ENCODE results near the gene RNF157. TPM values are rescaled to one million over a fixed set of nuclear protein-coding genes. Genes with fewer than 3 reads are reported as not detected.

Gene RNF157
- total RNA-seq, 2 experiments from 2014 or later = 73.0 to 148 TPM

GRCh38 chr17:76111956-76112355 is 128.3 kb downstream of the RNF157 start:
- DNase-seq = no peak
- Mint-ChIP-seq H3K9me3 (ENCODE audit: low read depth) (no peaks in the 10 kb centered on the region), H3K4me3 (no peak overlapping the region), H3K4me1 (no peaks in the 10 kb centered on the region), H3K27me3 (no peaks in the 10 kb centered on the region), H3K36me3 (no peaks in the 10 kb centered on the region), H3K27ac (no peak overlapping the region)
- CTCF ChIA-PET = interaction anchor here (0.9 to 17.4 kb wide), 6 partner anchors 9 to 286 kb away, joined by 3 to 308 read pairs (median 4); partner anchors contain the start of gene EXOC7
- ATAC-seq = no peak

GRCh38 chr17:76107509-76107908 is 132.8 kb downstream of the RNF157 start:
- ATAC-seq = no peak
- H3K36me3 Mint-ChIP-seq = peaks cover 2% of the 10 kb centered on the region
- H3K9me3 Mint-ChIP-seq (ENCODE audit: low read depth) = no peaks in the 10 kb centered on the region
- no peak overlapping the region for H3K27ac Mint-ChIP-seq
- peaks cover 8% of the 10 kb centered on the region for H3K4me1 Mint-ChIP-seq
- no peaks in the 10 kb centered on the region for H3K27me3 Mint-ChIP-seq
- CTCF ChIA-PET = interaction anchor here (1.0 to 4.2 kb wide), 7 partner anchors 11 to 172 kb away, joined by 4 to 17 read pairs (median 6); no protein-coding TSS in a partner anchor
- H3K4me3 Mint-ChIP-seq = no peak overlapping the region
- DNase-seq = no peak

DNA sequence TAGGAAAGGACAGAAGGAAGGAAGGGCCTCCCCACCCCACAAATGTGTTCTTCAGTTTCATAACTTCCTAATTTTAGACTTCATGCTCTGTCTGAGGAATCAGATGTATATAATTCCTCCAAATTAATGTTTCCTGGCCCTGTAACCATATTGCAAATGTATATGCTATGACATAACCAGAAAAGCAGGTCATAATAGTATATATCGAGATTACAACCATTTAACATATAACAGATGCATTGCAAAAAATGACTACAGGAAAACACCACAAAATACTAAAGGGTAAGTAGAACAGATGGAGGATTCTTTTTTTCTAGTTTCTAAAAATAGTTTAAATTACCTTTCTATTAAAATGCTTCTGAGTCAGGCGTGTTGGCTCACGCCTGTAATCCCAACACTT is 133.6 kb downstream of the RNF157 start:
- no peak for DNase-seq
- no peaks in the 10 kb centered on the region for H3K9me3 Mint-ChIP-seq (ENCODE audit: low read depth)
- CTCF ChIA-PET = interaction anchor here (1.2 to 4.2 kb wide), 7 partner anchors 9 to 173 kb away, joined by 4 to 17 read pairs (median 6); no protein-coding TSS in a partner anchor
- peaks cover 14% of the 10 kb centered on the region for H3K4me1 Mint-ChIP-seq
- H3K4me3 Mint-ChIP-seq = no peak overlapping the region
- no peaks in the 10 kb centered on the region for H3K27me3 Mint-ChIP-seq
- ATAC-seq = no peak
- peaks cover 6% of the 10 kb centered on the region for H3K36me3 Mint-ChIP-seq
- H3K27ac Mint-ChIP-seq = no peak overlapping the region

DNA sequence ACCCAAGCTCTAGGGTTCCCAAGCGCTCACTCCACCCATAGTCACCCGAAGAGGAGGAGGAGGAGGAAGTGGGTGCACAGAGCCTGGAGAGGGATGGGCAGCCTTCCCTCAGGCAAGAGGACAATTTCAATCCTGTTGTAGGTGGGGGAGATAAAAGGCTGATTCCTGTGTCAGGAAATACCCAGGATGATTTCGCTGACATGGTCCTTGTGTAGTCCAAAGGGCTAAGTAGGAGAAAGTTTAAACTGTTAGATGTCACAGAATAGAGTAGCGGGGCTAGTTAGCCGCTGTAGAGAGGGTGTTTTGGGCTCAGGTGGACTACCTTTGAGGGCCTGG is 135.4 kb downstream of the RNF157 start:
- Mint-ChIP-seq H3K27me3 (no peaks in the 10 kb centered on the region), H3K9me3 (ENCODE audit: low read depth) (no peaks in the 10 kb centered on the region), H3K4me3 (peak overlapping the region; percentile 98), H3K36me3 (peaks cover 16% of the 10 kb centered on the region), H3K4me1 (peaks cover 16% of the 10 kb centered on the region), H3K27ac (peak overlapping the region; percentile 59)
- DNase-seq = no peak
- no peak for ATAC-seq
- CTCF ChIA-PET = interaction anchor here (1.0 to 4.0 kb wide), 8 partner anchors 11 to 160 kb away, joined by 3 to 13 read pairs (median 5); partner anchors contain the start of gene ZACN

GRCh38 chr17:76104140-76104895 is 136.0 kb downstream of the RNF157 start:
- peaks cover 20% of the 10 kb centered on the region for H3K36me3 Mint-ChIP-seq
- H3K9me3 Mint-ChIP-seq (ENCODE audit: low read depth) = no peaks in the 10 kb centered on the region
- H3K27ac Mint-ChIP-seq = peak overlapping the region; percentile 97
- ATAC-seq (no peak), DNase-seq (no peak)
- H3K4me1 Mint-ChIP-seq = peaks cover 16% of the 10 kb centered on the region
- CTCF ChIA-PET = interaction anchor here (0.9 to 4.0 kb wide), 15 partner anchors 8 to 281 kb away, joined by 3 to 21 read pairs (median 5); partner anchors contain the start of gene ZACN
- H3K27me3 Mint-ChIP-seq = no peaks in the 10 kb centered on the region
- H3K4me3 Mint-ChIP-seq = peak overlapping the region; percentile 98

GRCh38 chr17:76103274-76104139 is 136.8 kb downstream of the RNF157 start, which contains the start of gene EXOC7:
Gene EXOC7, minus strand, starts transcription at chr17:76103787. Its CDS starts 95 bp downstream, at chr17:76103692.
- peak; percentile 94 for ATAC-seq
- no peaks in the 10 kb centered on the region for H3K27me3 Mint-ChIP-seq

DNA sequence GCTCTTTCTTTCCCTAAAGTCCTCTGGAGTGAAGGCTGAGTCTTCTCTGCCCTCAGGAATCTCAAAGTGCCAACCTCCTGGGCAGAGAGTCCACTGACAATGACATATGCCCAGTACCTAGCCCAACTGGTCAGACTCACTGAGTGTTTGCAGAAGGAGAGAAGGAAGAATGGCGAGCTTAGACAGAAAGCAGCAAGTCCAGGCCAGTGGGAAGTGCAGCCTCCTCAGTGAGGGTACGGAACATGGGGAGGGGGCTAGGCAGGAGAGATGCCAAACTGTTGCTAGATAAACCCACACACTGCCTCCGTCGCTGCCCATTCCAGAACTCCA is 137.4 kb downstream of the RNF157 start:
- peak overlapping the region; percentile 97 for H3K27ac Mint-ChIP-seq
- H3K27me3 Mint-ChIP-seq = no peaks in the 10 kb centered on the region
- H3K4me3 Mint-ChIP-seq = peak overlapping the region; percentile 98
- CTCF ChIA-PET = interaction anchor here (0.8 to 3.1 kb wide), 18 partner anchors 9 to 282 kb away, joined by 3 to 21 read pairs (median 4); partner anchors contain the start of genes PRPSAP1 and ZACN
- peaks cover 26% of the 10 kb centered on the region for H3K36me3 Mint-ChIP-seq
- DNase-seq (no peak), ATAC-seq (no peak)
- H3K9me3 Mint-ChIP-seq (ENCODE audit: low read depth) = no peaks in the 10 kb centered on the region
- peaks cover 16% of the 10 kb centered on the region for H3K4me1 Mint-ChIP-seq

More at GRCh38 chr17:76103274-76104139, 136.8 kb downstream of the RNF157 start, which contains the start of gene EXOC7:
- H3K9me3 Mint-ChIP-seq (ENCODE audit: low read depth) = no peaks in the 10 kb centered on the region
- peak within 1 kb of the TSS; percentile 97 for H3K27ac Mint-ChIP-seq
- DNase-seq = peak; percentile 94
- peaks cover 16% of the 10 kb centered on the region for H3K4me1 Mint-ChIP-seq
- CTCF ChIA-PET = interaction anchor here (0.8 to 4.0 kb wide), 22 partner anchors 8 to 282 kb away, joined by 3 to 21 read pairs (median 4); partner anchors contain the start of genes PRPSAP1 and ZACN
- H3K4me3 Mint-ChIP-seq = peak within 1 kb of the TSS; percentile 98
- peaks cover 25% of the 10 kb centered on the region for H3K36me3 Mint-ChIP-seq

- no peak for DNase-seq
- CTCF ChIA-PET = no interaction called here
These were observed 142.5 kb downstream of the RNF157 start for GRCh38 chr17:76097716-76098295.

DNA sequence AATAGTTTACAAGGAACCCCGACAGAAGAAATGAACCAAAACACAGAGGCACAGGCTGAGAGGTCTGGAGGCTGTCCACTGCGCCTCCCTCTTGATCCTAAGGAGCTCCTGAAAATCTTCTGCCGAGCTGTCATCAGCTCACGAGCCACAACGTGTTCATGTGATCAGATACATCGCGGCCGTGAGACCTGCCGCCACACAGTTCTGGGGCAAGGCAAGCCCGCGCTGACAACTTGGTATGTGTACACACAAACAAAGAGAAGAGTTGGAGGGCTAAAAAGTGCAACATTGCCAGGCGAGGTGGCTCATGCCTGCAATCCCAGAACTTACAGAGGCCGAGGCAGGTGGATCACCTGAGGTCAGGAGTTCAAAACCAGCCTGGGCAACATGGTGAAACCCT is 144.3 kb downstream of the RNF157 start:
- Mint-ChIP-seq H3K36me3 (peaks cover 34% of the 10 kb centered on the region), H3K9me3 (ENCODE audit: low read depth) (no peaks in the 10 kb centered on the region), H3K27ac (no peak overlapping the region), H3K4me3 (no peak overlapping the region), H3K27me3 (no peaks in the 10 kb centered on the region), H3K4me1 (peaks cover 2% of the 10 kb centered on the region)
- DNase-seq (no peak), ATAC-seq (no peak)
- CTCF ChIA-PET = interaction anchor here (1.0 to 1.4 kb wide), 2 partner anchors 8 to 12 kb away, joined by 3 to 4 read pairs; partner anchors contain the start of gene EXOC7

More at GRCh38 chr17:76097716-76098295, 142.5 kb downstream of the RNF157 start:
- Mint-ChIP-seq H3K9me3 (ENCODE audit: low read depth) (no peaks in the 10 kb centered on the region), H3K27me3 (no peaks in the 10 kb centered on the region), H3K36me3 (peaks cover 44% of the 10 kb centered on the region), H3K27ac (no peak overlapping the region), H3K4me3 (no peak overlapping the region), H3K4me1 (peaks cover 12% of the 10 kb centered on the region)
- no peak for ATAC-seq

DNA sequence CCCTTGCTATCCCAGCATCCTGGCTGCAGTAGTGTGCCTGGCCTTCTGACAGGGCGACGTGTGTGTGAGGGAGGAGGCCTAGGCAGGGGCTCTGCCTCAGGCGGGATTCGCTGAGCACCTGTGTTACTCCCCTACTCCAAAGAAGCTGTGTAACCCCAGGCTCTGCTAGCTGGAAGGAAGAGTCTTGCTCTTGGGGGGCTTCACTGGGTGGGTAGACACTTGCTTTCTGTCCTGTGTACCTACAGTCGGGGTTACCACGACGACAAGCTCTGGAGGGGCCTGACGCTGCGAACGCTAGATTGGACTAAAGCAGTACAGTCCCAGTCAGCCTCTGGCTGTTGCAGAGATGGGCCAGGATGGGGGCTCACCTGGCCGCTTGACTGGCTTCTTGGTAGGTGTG is 146.2 kb downstream of the RNF157 start:
- CTCF ChIA-PET = interaction anchor here (0.5 to 1.5 kb wide), 3 partner anchors 9 to 79 kb away, joined by 3 to 6 read pairs (median 3); no protein-coding TSS in a partner anchor
- ATAC-seq (no peak), DNase-seq (no peak)
- Mint-ChIP-seq H3K4me3 (no peak overlapping the region), H3K27ac (no peak overlapping the region), H3K36me3 (peaks cover 26% of the 10 kb centered on the region), H3K9me3 (ENCODE audit: low read depth) (no peaks in the 10 kb centered on the region), H3K4me1 (no peaks in the 10 kb centered on the region), H3K27me3 (no peaks in the 10 kb centered on the region)

DNA sequence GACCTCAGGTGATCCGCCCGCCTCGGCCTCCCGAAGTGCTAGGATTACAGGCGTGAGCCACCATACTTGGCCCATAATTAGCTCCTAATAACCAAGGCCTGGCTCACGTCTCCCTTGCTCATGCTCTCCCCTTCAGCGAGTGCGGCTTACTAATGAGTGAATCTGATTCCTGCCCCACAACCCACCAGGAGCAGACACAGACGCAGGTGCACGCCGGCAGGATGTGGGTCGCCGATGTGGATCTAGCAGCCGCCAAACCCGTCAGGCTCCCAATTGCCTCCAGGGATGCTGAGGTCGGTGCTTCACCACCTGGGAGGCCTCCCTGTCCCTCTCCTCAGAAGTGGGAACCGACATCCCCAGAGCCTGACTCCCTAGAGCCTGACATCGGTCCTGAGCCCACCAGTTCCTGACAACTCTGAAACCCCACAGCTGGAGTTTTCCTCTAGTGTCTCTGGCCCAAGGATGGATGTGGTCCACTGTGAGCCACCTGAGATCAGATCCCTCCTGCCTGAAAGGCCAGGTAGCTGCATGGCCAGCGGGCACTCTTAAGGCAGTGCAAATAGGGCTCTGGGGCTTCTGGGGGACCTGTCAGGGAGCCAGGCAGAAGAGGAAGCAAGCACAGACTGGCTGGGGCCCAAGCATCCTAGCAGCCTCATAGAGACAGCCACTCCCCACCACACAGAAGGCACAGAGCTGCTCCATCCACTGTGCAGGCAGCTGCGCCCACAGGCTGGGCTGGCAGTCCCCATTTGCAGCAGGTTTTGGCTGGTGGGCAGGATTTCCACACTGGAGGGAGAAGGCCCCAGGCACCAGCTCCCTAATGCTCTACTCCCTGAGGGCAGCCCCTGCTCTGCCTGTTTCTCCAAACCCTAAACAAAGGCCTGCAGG is 147.5 kb downstream of the RNF157 start:
- ATAC-seq = no peak
- Mint-ChIP-seq H3K27me3 (no peaks in the 10 kb centered on the region), H3K9me3 (ENCODE audit: low read depth) (no peaks in the 10 kb centered on the region), H3K36me3 (peaks cover 24% of the 10 kb centered on the region), H3K4me3 (no peak overlapping the region), H3K4me1 (no peaks in the 10 kb centered on the region), H3K27ac (no peak overlapping the region)
- CTCF ChIA-PET = interaction anchor here (0.6 to 1.4 kb wide), 5 partner anchors 13 to 79 kb away, joined by 3 to 5 read pairs (median 4); no protein-coding TSS in a partner anchor
- DNase-seq = no peak
